Measurements from ENCODE around the gene RIMBP2.

RIMBP2 gene

GRCh38 chr12:130435331-130435730, 280.8 kb downstream of the RIMBP2 start:
- no peak for DNase-seq

GRCh38 chr12:130434560-130434959, 281.5 kb downstream of the RIMBP2 start:
- DNase-seq: no peak

- no peak for DNase-seq
These were observed 282.3 kb downstream of the RIMBP2 start for GRCh38 chr12:130433834-130434233.

GRCh38 chr12:130433411-130433810, 282.7 kb downstream of the RIMBP2 start:
- no peak for DNase-seq

- no peak for DNase-seq
These were observed 284.9 kb downstream of the RIMBP2 start for GRCh38 chr12:130431176-130431575.

- no peak for DNase-seq
These were observed 286.2 kb downstream of the RIMBP2 start for GRCh38 chr12:130429656-130430505.

- DNase-seq: no peak
These were observed 288.0 kb downstream of the RIMBP2 start for GRCh38 chr12:130428116-130428515.

GRCh38 chr12:130427381-130427887, 288.7 kb downstream of the RIMBP2 start:
- no peak for DNase-seq

GRCh38 chr12:130425698-130426245, 290.3 kb downstream of the RIMBP2 start:
- DNase-seq: no peak

- no peak for DNase-seq
These were observed 291.0 kb downstream of the RIMBP2 start for GRCh38 chr12:130424858-130425697.

- no peak for DNase-seq
These were observed 291.9 kb downstream of the RIMBP2 start for GRCh38 chr12:130423991-130424857.

- DNase-seq: no peak
These were observed 293.0 kb downstream of the RIMBP2 start for GRCh38 chr12:130423136-130423535.

- no peak for DNase-seq
These were observed 293.4 kb downstream of the RIMBP2 start for GRCh38 chr12:130422676-130423075.

- no peak for DNase-seq
These were observed 294.2 kb downstream of the RIMBP2 start for GRCh38 chr12:130421896-130422295.

- no peak for DNase-seq
These were observed 296.0 kb downstream of the RIMBP2 start for GRCh38 chr12:130420071-130420470.

- no peak for DNase-seq
These were observed 297.0 kb downstream of the RIMBP2 start for GRCh38 chr12:130419116-130419515.

GRCh38 chr12:130418251-130418650, 297.8 kb downstream of the RIMBP2 start:
- no peak for DNase-seq

GRCh38 chr12:130414381-130414780, 301.7 kb downstream of the RIMBP2 start:
- DNase-seq: no peak

GRCh38 chr12:130413909-130414308, 302.2 kb downstream of the RIMBP2 start:
- DNase-seq: no peak

GRCh38 chr12:130412384-130412783, 303.7 kb downstream of the RIMBP2 start:
- DNase-seq: no peak

- no peak for DNase-seq
These were observed 310.8 kb downstream of the RIMBP2 start for GRCh38 chr12:130405332-130405731.

GRCh38 chr12:130401703-130402102, 314.4 kb downstream of the RIMBP2 start:
- DNase-seq: no peak

Measured in activated effector memory CD4-positive, alpha-beta T cell treated with Interleukin-2 at 50 U/mL for 16 hours (primary cell).